GM10248 (cell line): Measurements from ENCODE around the gene UNCX.
"Not testable (repeated sequence)": the region's sequence is repeated elsewhere in the genome, so short reads cannot be mapped to it uniquely, and the experiment has no call there.

Experiments
- CTCF ChIA-PET: fragments of 300-600 bp; sonication (Branson Sonifier 250); formaldehyde crosslinking; extraction: SDS; loops from one replicate; lab custom pipeline; 2021; ENCODE audit warnings: antibody characterized with exemption; lab: Yijun Ruan, JAX
- POLR2A ChIA-PET: fragments of 350-650 bp; sonication (Branson Sonifier 250); formaldehyde crosslinking; extraction: SDS; loops from one replicate; lab custom pipeline; 2020; ENCODE audit warnings: antibody characterized with exemption; lab: Yijun Ruan, JAX
- DNase-seq: peaks from one replicate; pipeline ENCODE4 v3.0.0; 2012; ENCODE audit errors: extremely low spot score
- TF ChIP-seq, protein P1 (sequence below): IDR thresholded peaks from 2 replicates; pipeline ENCODE4 v1.5.1; 2012; ENCODE audit warnings: mild to moderate bottlenecking, low read depth; ENCODE audit errors: extremely low read depth, missing control alignments, control extremely low read depth

Gene UNCX

DNA sequence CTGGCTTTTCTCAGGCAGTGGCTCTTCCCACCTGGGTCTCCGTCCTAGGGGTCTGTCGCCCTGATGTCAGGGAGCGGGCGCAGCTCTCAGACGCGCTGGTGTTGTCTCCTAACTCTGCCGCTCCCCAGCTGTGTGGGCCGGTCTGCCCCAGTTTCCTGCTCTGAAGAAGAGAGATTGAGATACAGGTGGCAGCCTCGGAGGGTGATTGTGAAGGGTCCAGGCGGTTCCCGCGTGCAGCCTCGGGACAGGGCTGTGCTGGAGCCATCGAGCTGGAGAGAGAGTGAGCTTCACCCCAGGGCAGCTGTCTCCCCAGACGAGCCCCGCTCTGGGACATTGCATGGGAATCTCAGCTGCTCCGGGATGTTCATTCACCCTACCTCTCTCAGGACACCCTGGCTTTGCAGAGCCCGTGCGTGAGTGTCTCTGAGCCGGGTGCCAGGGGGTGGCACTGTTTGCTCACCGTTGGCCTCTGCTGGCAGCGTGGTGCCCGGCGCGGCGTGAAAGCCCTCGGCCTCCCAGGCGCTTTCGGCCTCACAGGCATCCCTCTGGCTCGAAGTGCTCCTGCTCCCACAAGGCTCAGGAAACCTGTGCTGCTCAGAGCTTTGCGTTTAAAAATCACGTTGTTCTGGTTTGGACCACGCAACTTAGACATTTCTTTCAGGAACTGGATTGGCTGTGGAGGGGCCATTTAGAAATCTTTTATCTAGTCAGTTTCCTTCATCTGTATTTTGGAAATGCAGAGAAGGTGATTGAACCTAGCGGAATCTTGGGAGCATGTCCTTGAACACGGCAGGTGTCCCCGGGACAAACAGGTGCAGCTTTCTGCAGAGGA is 38.9 kb upstream of the UNCX start:
- TF ChIP-seq, protein P1, sequence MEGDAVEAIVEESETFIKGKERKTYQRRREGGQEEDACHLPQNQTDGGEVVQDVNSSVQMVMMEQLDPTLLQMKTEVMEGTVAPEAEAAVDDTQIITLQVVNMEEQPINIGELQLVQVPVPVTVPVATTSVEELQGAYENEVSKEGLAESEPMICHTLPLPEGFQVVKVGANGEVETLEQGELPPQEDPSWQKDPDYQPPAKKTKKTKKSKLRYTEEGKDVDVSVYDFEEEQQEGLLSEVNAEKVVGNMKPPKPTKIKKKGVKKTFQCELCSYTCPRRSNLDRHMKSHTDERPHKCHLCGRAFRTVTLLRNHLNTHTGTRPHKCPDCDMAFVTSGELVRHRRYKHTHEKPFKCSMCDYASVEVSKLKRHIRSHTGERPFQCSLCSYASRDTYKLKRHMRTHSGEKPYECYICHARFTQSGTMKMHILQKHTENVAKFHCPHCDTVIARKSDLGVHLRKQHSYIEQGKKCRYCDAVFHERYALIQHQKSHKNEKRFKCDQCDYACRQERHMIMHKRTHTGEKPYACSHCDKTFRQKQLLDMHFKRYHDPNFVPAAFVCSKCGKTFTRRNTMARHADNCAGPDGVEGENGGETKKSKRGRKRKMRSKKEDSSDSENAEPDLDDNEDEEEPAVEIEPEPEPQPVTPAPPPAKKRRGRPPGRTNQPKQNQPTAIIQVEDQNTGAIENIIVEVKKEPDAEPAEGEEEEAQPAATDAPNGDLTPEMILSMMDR: peak; percentile 24
- CTCF ChIA-PET: interaction anchor here (1.0 to 2.4 kb wide), 8 partner anchors 8 to 239 kb away, joined by 3 to 11 read pairs (median 6); no protein-coding TSS in a partner anchor
- POLR2A ChIA-PET: no interaction called here
- DNase-seq: no peak

DNA sequence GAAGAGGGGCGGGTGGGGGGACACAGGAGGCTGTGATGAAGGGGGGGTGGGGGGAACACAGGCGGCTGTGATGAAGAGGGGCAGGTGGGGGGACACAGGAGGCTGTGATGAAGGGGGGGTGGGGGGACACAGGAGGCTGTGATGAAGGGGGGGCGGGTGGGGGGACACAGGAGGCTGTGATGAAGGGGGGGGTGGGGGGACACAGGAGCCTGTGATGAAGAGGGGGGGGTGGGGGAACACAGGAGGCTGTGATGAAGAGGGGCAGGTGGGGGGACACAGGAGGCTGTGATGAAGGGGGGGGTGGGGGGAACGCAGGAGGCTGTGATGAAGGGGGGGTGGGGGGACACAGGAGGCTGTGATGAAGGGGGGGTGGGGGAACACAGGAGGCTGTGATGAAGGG is 36.2 kb upstream of the UNCX start:
- CTCF ChIA-PET, POLR2A ChIA-PET, DNase-seq: not testable (repeated sequence)

DNA sequence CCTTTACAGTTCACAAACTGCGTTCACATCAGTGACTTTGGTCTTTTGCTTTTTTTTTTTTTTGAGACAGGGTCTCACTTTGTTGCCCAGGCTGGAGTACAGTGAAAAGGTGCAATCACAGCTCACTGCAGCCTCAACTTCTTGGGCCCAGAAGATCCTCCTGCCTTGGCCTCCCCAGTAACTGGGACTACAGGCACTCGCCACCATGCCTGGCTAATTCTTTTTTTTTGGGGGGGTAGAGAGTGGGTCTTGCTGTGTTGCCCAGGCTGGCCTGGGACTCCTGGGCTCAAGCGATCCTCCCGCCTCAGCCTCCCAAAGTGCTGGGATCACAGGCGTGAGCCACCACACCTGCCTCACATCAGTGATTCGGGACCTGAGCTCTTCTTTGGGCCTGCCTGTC is 35.7 kb upstream of the UNCX start:
- ChIA-PET CTCF (interaction anchor here (1.4 kb wide), 1 partner anchor 21 kb away, joined by 4 read pairs; no protein-coding TSS in a partner anchor), POLR2A (no interaction called here)
- TF ChIP-seq, protein P1: no peak
- DNase-seq: no peak

DNA sequence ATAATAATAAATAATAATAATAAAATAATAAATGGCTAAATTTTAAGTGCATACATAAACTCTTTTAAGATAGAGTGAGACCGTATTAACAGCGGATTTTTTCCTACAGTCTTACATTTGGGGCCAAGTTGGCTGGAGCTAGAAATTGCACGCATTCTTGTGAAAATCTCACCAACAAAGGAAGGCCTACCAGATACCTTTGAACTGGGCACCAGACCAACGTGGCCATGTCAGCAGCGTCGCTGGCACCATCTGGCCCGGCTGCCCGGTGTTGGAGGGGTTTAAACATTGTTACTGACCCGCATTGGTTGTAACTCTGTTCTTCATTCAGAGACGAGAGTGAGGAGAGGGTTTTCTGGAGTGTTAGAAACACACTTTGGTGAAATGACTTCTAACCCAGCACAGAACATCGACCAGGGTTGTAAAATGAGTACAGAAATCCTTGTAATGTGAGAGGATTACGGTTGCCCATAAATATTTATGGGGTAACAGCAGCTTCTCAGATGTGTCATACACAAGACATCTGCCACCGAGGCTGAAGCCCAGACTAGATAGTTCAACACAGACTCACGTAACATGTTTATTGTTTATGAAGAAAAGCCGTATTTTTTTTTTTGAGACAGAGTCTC is 34.6 kb upstream of the UNCX start:
- CTCF ChIA-PET: interaction anchor here (1.4 kb wide), 1 partner anchor 22 kb away, joined by 4 read pairs; no protein-coding TSS in a partner anchor
- TF ChIP-seq, protein P1: no peak
- POLR2A ChIA-PET: no interaction called here
- no peak for DNase-seq

DNA sequence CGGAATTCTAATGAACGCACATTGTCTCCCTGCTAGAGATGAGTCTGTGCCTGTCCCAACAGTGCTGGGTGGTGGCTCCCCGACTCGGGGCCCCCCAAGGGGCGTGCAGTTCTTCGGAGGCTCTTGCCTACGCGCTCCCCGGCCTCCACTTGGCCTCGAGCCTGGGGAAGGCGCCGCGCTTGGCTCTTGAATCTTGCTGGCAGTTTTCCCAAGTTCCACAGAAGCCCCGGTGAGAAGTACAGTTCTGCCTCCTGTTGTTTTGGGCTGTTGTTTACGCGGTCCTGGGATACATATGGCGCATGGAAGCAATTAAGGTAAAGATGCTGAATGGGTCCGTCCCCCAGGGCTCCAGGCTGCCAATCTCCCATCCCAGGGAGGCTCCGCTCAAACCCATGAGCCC is 32.6 kb upstream of the UNCX start:
- CTCF ChIA-PET: no interaction called here
- no peak for DNase-seq
- TF ChIP-seq, protein P1: no peak
- POLR2A ChIA-PET: no interaction called here

DNA sequence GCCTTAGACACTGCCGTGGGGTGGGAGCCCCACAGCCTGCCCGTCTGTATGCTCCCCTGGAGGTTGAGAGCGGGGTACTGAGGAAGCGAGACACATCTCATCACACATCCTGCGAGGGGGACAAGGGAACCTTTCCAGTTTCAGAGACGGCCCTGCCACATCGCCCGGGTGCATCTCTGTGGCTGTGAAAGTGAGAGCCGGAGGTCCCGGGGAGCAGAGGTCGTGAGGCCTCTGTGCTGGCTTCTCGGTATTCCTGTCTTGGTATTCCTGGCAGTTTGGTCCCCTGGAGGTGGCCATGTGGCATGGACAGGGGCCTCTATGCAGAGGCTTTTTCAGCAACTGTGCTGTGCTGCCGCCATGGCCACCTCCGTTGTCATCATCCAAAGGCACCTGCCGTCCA is 30.8 kb upstream of the UNCX start:
- CTCF ChIA-PET: interaction anchor here (1.1 kb wide), 1 partner anchor 8 kb away, joined by 3 read pairs; no protein-coding TSS in a partner anchor
- DNase-seq: no peak
- POLR2A ChIA-PET: no interaction called here
- TF ChIP-seq, protein P1: no peak

DNA sequence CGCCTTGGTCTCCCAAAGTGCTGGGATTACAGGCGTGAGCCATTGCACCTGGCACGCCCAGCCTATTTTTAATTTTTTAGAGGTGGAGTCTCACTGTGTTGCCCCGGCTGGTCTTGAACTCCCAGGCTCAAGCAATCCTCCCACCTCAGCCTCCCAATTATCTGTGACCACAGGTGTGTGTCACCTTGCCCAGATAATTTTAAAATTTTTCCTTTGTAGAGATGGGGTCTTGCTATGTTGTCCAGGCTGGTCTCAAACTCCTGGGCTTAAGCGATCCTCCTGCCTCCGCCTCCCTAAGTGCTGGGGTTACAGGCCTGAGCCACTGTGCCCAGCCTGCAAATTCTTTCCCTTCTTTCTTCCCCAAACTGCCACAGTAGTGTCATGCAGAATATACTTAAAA is 29.8 kb upstream of the UNCX start:
- CTCF ChIA-PET, POLR2A ChIA-PET, DNase-seq: not testable (repeated sequence)
